CD4-positive, alpha-beta T cell (primary cell): ENCODE results near the gene SLC38A5. TPM values are rescaled to one million over a fixed set of nuclear protein-coding genes. Genes with fewer than 3 reads are reported as not detected.

ENCODE experiments used
- ATAC-seq: fragments of 200-7000 bp; cut with Tn5 transposase; one replicate; pipeline ENCODE4 v1.10.0; 2022; ENCODE audit warnings: mild to moderate bottlenecking; ENCODE audit not compliant: poor library complexity
- CTCF ChIA-PET: fragments of 350-600 bp; sonication (Branson Sonifier 250); formaldehyde crosslinking; loops from one replicate; lab custom pipeline; 2021; ENCODE audit warnings: antibody characterized with exemption, inconsistent platforms; lab: Charles Lee
- POLR2A ChIA-PET: fragments of 350-600 bp; sonication (Branson Sonifier 250); formaldehyde crosslinking; loops from one replicate; lab custom pipeline; 2021; ENCODE audit warnings: antibody characterized with exemption, inconsistent platforms; lab: Charles Lee
- DNase-seq, 14 experiments: peaks; one replicate each; pipeline ENCODE4 v3.0.0-alpha.2; 2013 to 2020; ENCODE audit warnings: mixed read lengths in 2 of 14
- H3K27ac ChIP-seq, 2 donors: one replicate each; pipeline versions ENCODE4 v1.5.1 to v1.7.0; 2013; ENCODE audit warnings: low read length in 2 of 2, low read depth in 1 of 2, mild to moderate bottlenecking in 1 of 2
- H3K27me3 ChIP-seq, 2 experiments: 1 replicate in 1 of 2; 2 replicates in 1 of 2; pipeline versions ENCODE4 v1.6.1 to v1.7.0; 2013; ENCODE audit warnings: low read length in 2 of 2, control low read depth in 1 of 2, mild to moderate bottlenecking in 1 of 2, moderate library complexity in 1 of 2; ENCODE audit not compliant: insufficient read depth in 2 of 2, control insufficient read depth in 1 of 2
- H3K36me3 ChIP-seq: one replicate; pipeline ENCODE4 v1.6.1; 2013; ENCODE audit warnings: low read length, control low read depth; ENCODE audit not compliant: insufficient read depth
- H3K4me1 ChIP-seq: one replicate; pipeline ENCODE4 v1.6.1; 2013; ENCODE audit warnings: low read length, control low read depth; ENCODE audit not compliant: insufficient read depth
- H3K4me3 ChIP-seq: one replicate; pipeline ENCODE4 v1.5.1; 2013; ENCODE audit warnings: mild to moderate bottlenecking, low read length, moderate library complexity
- H3K9me3 ChIP-seq, 2 experiments: 1 replicate in 1 of 2; 2 replicates in 1 of 2; pipeline versions ENCODE4 v1.6.1 to v1.7.0; 2013; ENCODE audit warnings: low read length in 2 of 2, mild to moderate bottlenecking in 2 of 2, control low read depth in 1 of 2, moderate library complexity in 1 of 2; ENCODE audit not compliant: control insufficient read depth in 1 of 2, insufficient read depth in 1 of 2
- H3K27ac Mint-ChIP-seq: one replicate; pipeline ENCODE4 v1.8.0; 2020; ENCODE audit warnings: mixed read lengths
- H3K27me3 Mint-ChIP-seq: one replicate; pipeline ENCODE4 v1.8.0; 2021; ENCODE audit warnings: mixed read lengths
- H3K36me3 Mint-ChIP-seq: one replicate; pipeline ENCODE4 v1.8.0; 2021; ENCODE audit warnings: low read depth, mixed read lengths
- H3K4me1 Mint-ChIP-seq: one replicate; pipeline ENCODE4 v1.8.0; 2021; ENCODE audit warnings: low read depth, mixed read lengths
- H3K4me3 Mint-ChIP-seq: one replicate; pipeline ENCODE4 v1.8.0; 2020; ENCODE audit warnings: mild to moderate bottlenecking, mixed read lengths
- H3K9me3 Mint-ChIP-seq: one replicate; pipeline ENCODE4 v1.8.0; 2020; ENCODE audit warnings: mixed read lengths
- intact Hi-C, 2 experiments: fragments of 100-400 bp; cut with DNase I in 1 of 2; cut with micrococcal nuclease in 1 of 2; formaldehyde crosslinking; loops; one replicate each; pipeline versions ENCODE4 v1.15.1 to v1.9.0; 2023 to 2025; cut with DNase I, micrococcal nuclease
- total RNA-seq, 174 experiments: library from RNA in 2 of 174; stranded (reverse) in 2 of 174; gene quantifications; one replicate each; pipeline ENCODE4 v1.2.3 and lab custom pipeline; 2021 to 2026
- TF ChIP-seq, protein P1 (sequence below): fragments of 200-600 bp; IDR thresholded peaks from one replicate; pipeline ENCODE4 v1.8.0; 2022; ENCODE audit warnings: antibody characterized with exemption, mild to moderate bottlenecking

Gene SLC38A5
- total RNA-seq, 2 experiments from 2014 or later = 7.0 to 8.3 TPM

DNA sequence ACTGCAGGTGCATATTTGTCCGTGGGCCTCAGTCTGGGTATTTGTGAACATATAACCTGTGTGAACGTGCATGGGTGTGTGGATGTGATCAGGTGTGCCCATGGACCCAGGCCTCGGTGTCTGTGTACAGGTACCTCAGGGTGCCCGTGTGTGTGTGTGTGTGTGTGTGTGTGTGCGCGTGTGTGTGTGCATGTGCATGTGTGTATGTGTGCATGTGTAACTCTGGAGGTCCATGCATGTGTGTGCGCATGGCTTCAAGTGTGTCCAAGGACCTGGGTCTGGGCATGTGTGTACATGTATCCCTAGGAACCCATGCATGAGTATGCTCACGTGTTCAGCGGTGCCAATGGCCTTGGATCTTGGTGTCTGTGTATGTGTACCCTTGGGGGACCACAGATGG is 21.7 kb upstream of the SLC38A5 start:
- Histone ChIP-seq H3K9me3 (no peaks in the 10 kb centered on the region), H3K27ac (no peak overlapping the region), H3K27me3 (no peaks in the 10 kb centered on the region), H3K36me3 (peaks cover 3% of the 10 kb centered on the region), H3K4me1 (no peaks in the 10 kb centered on the region), H3K4me3 (no peak overlapping the region)
- Mint-ChIP-seq H3K4me3 (no peak overlapping the region), H3K9me3 (no peaks in the 10 kb centered on the region), H3K27ac (no peak overlapping the region), H3K4me1 (no peaks in the 10 kb centered on the region), H3K36me3 (no peaks in the 10 kb centered on the region), H3K27me3 (no peaks in the 10 kb centered on the region)
- intact Hi-C loops = no loop called here
- ATAC-seq = no peak
- DNase-seq = no peak
- POLR2A ChIA-PET = no interaction called here
- TF ChIP-seq, protein P1, sequence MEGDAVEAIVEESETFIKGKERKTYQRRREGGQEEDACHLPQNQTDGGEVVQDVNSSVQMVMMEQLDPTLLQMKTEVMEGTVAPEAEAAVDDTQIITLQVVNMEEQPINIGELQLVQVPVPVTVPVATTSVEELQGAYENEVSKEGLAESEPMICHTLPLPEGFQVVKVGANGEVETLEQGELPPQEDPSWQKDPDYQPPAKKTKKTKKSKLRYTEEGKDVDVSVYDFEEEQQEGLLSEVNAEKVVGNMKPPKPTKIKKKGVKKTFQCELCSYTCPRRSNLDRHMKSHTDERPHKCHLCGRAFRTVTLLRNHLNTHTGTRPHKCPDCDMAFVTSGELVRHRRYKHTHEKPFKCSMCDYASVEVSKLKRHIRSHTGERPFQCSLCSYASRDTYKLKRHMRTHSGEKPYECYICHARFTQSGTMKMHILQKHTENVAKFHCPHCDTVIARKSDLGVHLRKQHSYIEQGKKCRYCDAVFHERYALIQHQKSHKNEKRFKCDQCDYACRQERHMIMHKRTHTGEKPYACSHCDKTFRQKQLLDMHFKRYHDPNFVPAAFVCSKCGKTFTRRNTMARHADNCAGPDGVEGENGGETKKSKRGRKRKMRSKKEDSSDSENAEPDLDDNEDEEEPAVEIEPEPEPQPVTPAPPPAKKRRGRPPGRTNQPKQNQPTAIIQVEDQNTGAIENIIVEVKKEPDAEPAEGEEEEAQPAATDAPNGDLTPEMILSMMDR = no peak
- CTCF ChIA-PET = no interaction called here

DNA sequence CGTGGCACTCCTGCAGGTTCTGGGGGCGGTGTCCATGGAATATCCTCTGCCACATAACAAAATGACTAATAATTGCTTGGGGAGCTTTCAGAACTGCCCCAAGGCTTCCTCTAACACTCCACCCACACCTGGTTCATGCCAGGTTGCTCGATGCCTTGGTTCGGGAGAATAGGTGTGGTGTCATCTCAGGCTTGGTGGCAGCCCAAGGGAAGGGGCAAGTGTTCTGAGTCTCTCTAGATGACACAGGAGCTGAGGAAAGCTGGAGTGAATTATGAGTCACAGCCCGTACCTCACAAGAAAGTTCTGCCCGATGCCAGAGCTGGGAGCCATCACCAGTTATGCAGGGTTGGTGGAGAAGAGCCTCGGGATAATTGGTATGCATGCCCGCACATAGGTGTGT is 20.6 kb upstream of the SLC38A5 start:
- H3K27me3 ChIP-seq = no peaks in the 10 kb centered on the region
- H3K36me3 Mint-ChIP-seq = no peaks in the 10 kb centered on the region
- H3K4me1 Mint-ChIP-seq = no peaks in the 10 kb centered on the region
- ATAC-seq (no peak), DNase-seq (no peak)
- TF ChIP-seq, protein P1 = no peak
- no peak overlapping the region for H3K27ac ChIP-seq
- no peak overlapping the region for H3K4me3 Mint-ChIP-seq
- H3K36me3 ChIP-seq = peaks cover 3% of the 10 kb centered on the region
- H3K27ac Mint-ChIP-seq = no peak overlapping the region
- CTCF ChIA-PET = no interaction called here
- H3K4me1 ChIP-seq = no peaks in the 10 kb centered on the region
- intact Hi-C loops = no loop called here
- H3K9me3 Mint-ChIP-seq = no peaks in the 10 kb centered on the region
- no peaks in the 10 kb centered on the region for H3K9me3 ChIP-seq
- H3K4me3 ChIP-seq = no peak overlapping the region
- no peaks in the 10 kb centered on the region for H3K27me3 Mint-ChIP-seq
- POLR2A ChIA-PET = no interaction called here

DNA sequence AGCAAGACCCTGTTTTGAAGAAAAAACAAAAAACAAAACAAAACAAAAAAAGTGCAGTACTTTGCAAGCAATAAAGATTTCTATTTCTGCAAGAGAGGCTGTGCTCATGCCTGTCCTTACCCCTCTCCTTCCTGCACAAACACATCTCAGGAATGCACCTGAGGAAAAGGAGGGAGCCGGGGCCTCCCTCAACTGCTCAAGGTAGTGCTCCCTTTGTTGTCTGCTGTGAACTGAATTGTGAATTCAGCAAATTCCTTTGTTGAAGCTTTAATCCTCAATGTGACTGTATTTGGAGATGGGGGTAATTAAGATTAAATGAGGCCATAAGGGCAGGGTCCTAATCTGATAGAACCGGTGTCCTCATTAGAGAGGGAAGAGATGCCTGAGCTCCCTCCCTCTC is 19.8 kb upstream of the SLC38A5 start:
- no peak for ATAC-seq
- DNase-seq = no peak
- H3K36me3 Mint-ChIP-seq = no peaks in the 10 kb centered on the region
- Histone ChIP-seq H3K27ac (no peak overlapping the region), H3K36me3 (peaks cover 3% of the 10 kb centered on the region), H3K27me3 (no peaks in the 10 kb centered on the region), H3K9me3 (no peaks in the 10 kb centered on the region), H3K4me1 (no peaks in the 10 kb centered on the region), H3K4me3 (no peak overlapping the region)
- ChIA-PET POLR2A (no interaction called here), CTCF (no interaction called here)
- no peak overlapping the region for H3K4me3 Mint-ChIP-seq
- H3K9me3 Mint-ChIP-seq = no peaks in the 10 kb centered on the region
- H3K27ac Mint-ChIP-seq = no peak overlapping the region
- TF ChIP-seq, protein P1 = no peak
- H3K27me3 Mint-ChIP-seq = no peaks in the 10 kb centered on the region
- intact Hi-C loops = no loop called here
- H3K4me1 Mint-ChIP-seq = no peaks in the 10 kb centered on the region
